OCI-LY1 (cell line): Measurements from ENCODE around the gene SCN2B.

Experiments used
- H2AFZ ChIP-seq: fragments of 200-600 bp; sonication (generic), shearing (Covaris generic); 2 replicates; pipeline ENCODE4 v1.6.0; 2014; ENCODE audit warnings: antibody characterized with exemption, mild to moderate bottlenecking, low read length
- H3F3A ChIP-seq: fragments of 200-600 bp; sonication (generic), shearing (Covaris generic); 2 replicates; pipeline ENCODE4 v1.6.0; 2014; ENCODE audit warnings: mild to moderate bottlenecking, antibody characterized with exemption, low read length, moderate library complexity; ENCODE audit not compliant: insufficient read depth
- H3K27ac ChIP-seq: fragments of 200-600 bp; sonication (generic); 2 replicates; pipeline ENCODE4 v1.5.1; 2014; ENCODE audit warnings: low read length, mixed run types, mild to moderate bottlenecking, low read depth; ENCODE audit not compliant: poor library complexity, severe bottlenecking
- H3K27me3 ChIP-seq: fragments of 200-600 bp; sonication (generic); 2 replicates; pipeline ENCODE4 v1.6.0; 2014; ENCODE audit warnings: antibody characterized with exemption, mild to moderate bottlenecking, low read length, moderate library complexity; ENCODE audit not compliant: insufficient read depth
- H3K36me3 ChIP-seq: fragments of 200-600 bp; sonication (generic); 2 replicates; pipeline ENCODE4 v1.6.1; 2014; ENCODE audit warnings: mild to moderate bottlenecking, antibody characterized with exemption, low read length, moderate library complexity, mixed read lengths; ENCODE audit not compliant: insufficient read depth
- H3K4me1 ChIP-seq: fragments of 200-600 bp; sonication (generic); 2 replicates; pipeline ENCODE4 v1.5.1; 2014; ENCODE audit warnings: mild to moderate bottlenecking, low read length, moderate library complexity; ENCODE audit not compliant: insufficient read depth, severe bottlenecking
- H3K4me2 ChIP-seq: fragments of 200-600 bp; sonication (generic), shearing (Covaris generic); 2 replicates; pipeline ENCODE4 v1.6.1; 2014; ENCODE audit warnings: low read length
- H3K4me3 ChIP-seq: fragments of 200-600 bp; sonication (generic); 2 replicates; pipeline ENCODE4 v1.5.1; 2014; ENCODE audit warnings: low read length, low read depth, mild to moderate bottlenecking, mixed read lengths; ENCODE audit not compliant: poor library complexity, severe bottlenecking
- H3K79me2 ChIP-seq: fragments of 200-600 bp; shearing (Covaris generic); 2 replicates; pipeline ENCODE4 v1.6.1; 2016; ENCODE audit warnings: mixed run types, low read length, mixed read lengths; ENCODE audit not compliant: insufficient read depth
- H3K9ac ChIP-seq: fragments of 200-600 bp; sonication (generic), shearing (Covaris generic); 2 replicates; pipeline ENCODE4 v1.6.1; 2014; ENCODE audit warnings: mild to moderate bottlenecking, low read length, mixed read lengths
- H3K9me2 ChIP-seq: fragments of 200-600 bp; sonication (generic), shearing (Covaris generic); 2 replicates; pipeline ENCODE4 v1.6.1; 2014; ENCODE audit warnings: low read depth, mild to moderate bottlenecking, low read length, mixed read lengths
- H3K9me3 ChIP-seq: fragments of 200-600 bp; shearing (Covaris generic); 2 replicates; pipeline ENCODE4 v1.6.1; 2014; ENCODE audit warnings: low read length, mixed read lengths
- H4K20me1 ChIP-seq: fragments of 200-600 bp; sonication (generic), shearing (Covaris generic); 2 replicates; pipeline ENCODE4 v1.6.0; 2016; ENCODE audit warnings: mild to moderate bottlenecking, low read length; ENCODE audit not compliant: insufficient read depth
- CTCF ChIP-seq: fragments of 200-600 bp; sonication (generic), shearing (Covaris generic); IDR thresholded peaks from 2 replicates; pipeline ENCODE4 v1.5.1; 2017; ENCODE audit warnings: mild to moderate bottlenecking, antibody characterized with exemption, low read length, moderate library complexity, mixed read lengths
- EZH2 ChIP-seq: fragments of 200-600 bp; sonication (generic), shearing (Covaris generic); IDR thresholded peaks from 2 replicates; pipeline ENCODE4 v1.8.0; 2017; ENCODE audit warnings: borderline replicate concordance, mixed run types, mild to moderate bottlenecking, antibody characterized with exemption, low read length, moderate library complexity, mixed read lengths

SCN2B gene

DNA sequence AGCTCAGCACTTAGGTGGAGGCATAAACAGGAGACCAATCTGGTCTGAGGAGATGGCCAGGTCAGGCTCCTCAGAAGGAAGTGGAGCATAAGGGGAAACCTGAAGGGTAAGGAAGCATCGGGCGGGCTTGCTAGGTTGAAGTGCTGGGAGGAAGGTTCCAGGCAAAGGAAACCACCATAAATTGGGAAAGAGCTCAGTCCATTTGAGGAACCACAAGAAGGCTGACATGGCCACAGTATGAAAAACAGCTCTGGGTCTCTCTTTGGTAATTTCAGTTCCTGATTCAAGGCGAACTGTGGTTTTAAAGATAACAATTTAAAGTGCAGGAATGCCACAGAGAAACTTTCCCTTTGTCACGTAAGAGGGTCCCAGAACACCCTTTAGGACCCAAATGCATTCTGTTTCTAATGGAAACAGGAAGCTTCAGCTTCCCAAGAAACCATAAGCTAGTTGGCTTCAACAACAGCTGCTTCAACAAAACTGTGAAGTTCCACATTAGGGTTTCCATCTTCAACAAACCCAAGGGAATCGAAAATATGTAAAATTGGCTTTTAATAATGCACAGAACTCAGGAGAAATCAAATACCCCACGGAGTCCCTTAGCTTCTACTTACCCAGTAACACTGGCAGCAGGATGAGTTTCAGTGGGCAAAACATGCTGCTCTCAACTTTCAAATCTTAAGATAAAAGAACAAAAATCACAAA, 37.9 kb upstream of the SCN2B start:
- Histone ChIP-seq H3K9ac (no peak overlapping the region; the same call in 1 of the 2 replicates), H2AFZ (no peak overlapping the region)

DNA sequence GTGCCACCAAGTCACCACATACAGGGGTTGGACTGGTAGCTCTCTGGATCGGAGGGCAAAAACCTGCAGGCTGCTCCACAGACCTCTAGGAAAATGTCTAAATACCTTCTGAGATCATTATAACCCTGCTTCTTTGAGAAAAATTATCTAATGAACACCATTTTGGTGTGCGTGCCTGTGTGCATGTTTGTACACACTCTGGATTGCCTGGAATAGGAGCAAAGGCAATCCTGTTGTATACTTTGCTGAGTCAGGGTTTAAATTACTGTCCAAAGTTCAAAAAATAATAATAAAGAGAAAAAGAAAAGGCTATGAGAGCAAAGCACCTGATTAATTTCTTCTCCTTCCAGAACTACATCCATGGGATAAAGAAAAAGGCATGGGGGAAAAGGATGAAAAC, 37.3 kb upstream of the SCN2B start:
- H3K9ac ChIP-seq, result no peak overlapping the region
- TF ChIP-seq CTCF (no peak), EZH2 (no peak)
- no peaks in the 10 kb centered on the region for H3K9me2 ChIP-seq
- H3K4me1 ChIP-seq, result peaks cover 47% of the 10 kb centered on the region
- H3K27ac ChIP-seq, result peak overlapping the region; percentile 63
- peaks cover 3% of the 10 kb centered on the region; the same call in 1 of the 2 replicates for H3K36me3 ChIP-seq
- H3K27me3 ChIP-seq, result no peaks in the 10 kb centered on the region
- H3K4me3 ChIP-seq, result no peak overlapping the region
- H3K4me2 ChIP-seq, result no peak overlapping the region
- H3F3A ChIP-seq, result no peaks in the 10 kb centered on the region
- H3K79me2 ChIP-seq, result no peaks in the 10 kb centered on the region
- H3K9me3 ChIP-seq, result no peaks in the 10 kb centered on the region
- H4K20me1 ChIP-seq, result no peaks in the 10 kb centered on the region
- H2AFZ ChIP-seq, result no peak overlapping the region

More for the DNA sequence above, 37.9 kb upstream of the SCN2B start:
- Histone ChIP-seq H3K27ac (peak overlapping the region; percentile 63), H3K4me1 (peaks cover 47% of the 10 kb centered on the region), H3K27me3 (no peaks in the 10 kb centered on the region), H3K4me2 (peak overlapping the region; percentile 28; the same call in 1 of the 2 replicates), H3K79me2 (no peaks in the 10 kb centered on the region), H3K36me3 (peaks cover 3% of the 10 kb centered on the region; the same call in 1 of the 2 replicates), H3F3A (no peaks in the 10 kb centered on the region), H3K4me3 (no peak overlapping the region), H4K20me1 (no peaks in the 10 kb centered on the region), H3K9me2 (no peaks in the 10 kb centered on the region), H3K9me3 (no peaks in the 10 kb centered on the region)
- TF ChIP-seq CTCF, result no peak
- no peak for TF ChIP-seq EZH2

GRCh38 chr11:118213201-118213600, 36.8 kb upstream of the SCN2B start:
- TF ChIP-seq EZH2 (no peak), CTCF (no peak)
- Histone ChIP-seq H3K4me1 (peaks cover 47% of the 10 kb centered on the region), H2AFZ (no peak overlapping the region), H3K9me2 (no peaks in the 10 kb centered on the region), H3K27ac (no peak overlapping the region), H3K4me3 (no peak overlapping the region), H3K9ac (no peak overlapping the region), H3K27me3 (no peaks in the 10 kb centered on the region), H3F3A (no peaks in the 10 kb centered on the region), H3K36me3 (peaks cover 3% of the 10 kb centered on the region; the same call in 1 of the 2 replicates), H3K79me2 (no peaks in the 10 kb centered on the region), H3K9me3 (no peaks in the 10 kb centered on the region), H4K20me1 (no peaks in the 10 kb centered on the region), H3K4me2 (no peak overlapping the region)
